Neural progenitor cell (in vitro differentiated cells): ENCODE measurements around the gene CDC14A.

Source experiments
- CTCF ChIP-seq: fragments of 200-600 bp; sonication (generic); IDR thresholded peaks from 2 replicates; pipeline ENCODE4 v1.5.1; 2017; ENCODE audit warnings: antibody characterized with exemption, mild to moderate bottlenecking
- EZH2 ChIP-seq: fragments of 200-600 bp; sonication (generic); IDR thresholded peaks from 2 replicates; pipeline ENCODE4 v1.6.1; 2017; ENCODE audit warnings: antibody characterized with exemption, mild to moderate bottlenecking, moderate library complexity

GRCh38 chr1:100544791-100545190 lies 192.5 kb downstream of the CDC14A start:
- TF ChIP-seq CTCF (no peak), EZH2 (no peak)
